Adrenal gland (tissue), 12 donors: ENCODE measurements around the gene IMPDH1. TPM values are rescaled to one million over a fixed set of nuclear protein-coding genes. Genes with fewer than 3 reads are reported as not detected.

Source experiments
- DNase-seq, 7 donors: peaks; one replicate each; pipeline ENCODE4 v3.0.0-alpha.2; 2019 to 2020
- H3K27ac ChIP-seq, 5 donors: fragments of 200-600 bp; sonication (generic) in 4 of 5; 1 replicate in 3 of 5; 2 replicates in 2 of 5; pipeline versions ENCODE4 v1.5.1 to v1.8.0; 2016 to 2020; ENCODE audit warnings: mild to moderate bottlenecking in 1 of 5
- H3K27me3 ChIP-seq: fragments of 200-600 bp; 2 replicates; pipeline ENCODE4 v1.8.0; 2021
- H3K36me3 ChIP-seq, 2 donors: fragments of 200-600 bp; replicated peaks in 1 of 2; 1 replicate in 1 of 2; 2 replicates in 1 of 2; pipeline versions ENCODE4 v1.5.1 to v1.8.0; 2018 to 2022
- H3K4me1 ChIP-seq, 2 donors: fragments of 200-600 bp; replicated peaks in 1 of 2; 1 replicate in 1 of 2; 2 replicates in 1 of 2; pipeline versions ENCODE4 v1.5.1 to v1.8.0; 2018 to 2021
- H3K4me3 ChIP-seq, 4 donors: fragments of 200-600 bp; sonication (generic) in 3 of 4; one replicate each; pipeline ENCODE4 v1.5.1; 2016 to 2018
- H3K9me3 ChIP-seq, 3 donors: fragments of 200-600 bp; sonication (generic) in 1 of 3; replicated peaks in 1 of 3; 1 replicate in 2 of 3; 2 replicates in 1 of 3; pipeline versions ENCODE4 v1.5.1 to v1.8.0; 2016 to 2021
- POLR2A ChIP-seq, 2 donors: fragments of 450-650 bp; IDR thresholded peaks; one replicate each; pipeline ENCODE4 v1.6.1; 2017; ENCODE audit warnings: antibody characterized with exemption in 2 of 2, mild to moderate bottlenecking in 2 of 2, moderate library complexity in 1 of 2
- WGBS, 4 donors: extraction: QIAGEN DNeasy Blood & Tissue Kit in 2 of 4; methylation state at CpG; one replicate each; pipeline versions ENCODE4 v1.1.5 to v1.1.7; 2013 to 2017; 5-methylcytosine and 5-hydroxymethylcytosine counted together
- intact Hi-C, 2 donors: fragments of 100-400 bp; cut with DNase I; formaldehyde crosslinking; loops; one replicate each; pipeline versions ENCODE4 v1.14.1 to v1.15.0; 2022 to 2023
- polyA plus RNA-seq, 3 donors: library from polyadenylated mRNA; stranded (reverse); fragments of 200-250 nt in 2 of 3; fragments of 350-450 nt in 1 of 3; fragmentation: Illumina TruSeq in 1 of 3; extraction: RNeasy Lipid Tissue Mini Kit (QIAGEN cat#74804) in 1 of 3; gene quantifications; one replicate each; pipeline ENCODE4 v1.2.3, GENCODE V29; 2013 to 2014
- total RNA-seq, 9 donors: library from RNA; depleted of rRNA in 4 of 9; stranded (reverse); fragments of >200 nt in 4 of 9; fragments of 120-200 nt in 1 of 9; fragmentation: NEBNext Ultra II Directional in 1 of 9; extraction: Animal tissue kit (Norgen Biotek cat#: 25700) in 1 of 9; gene quantifications; one replicate each; pipeline versions ENCODE4 v1.1.0 to v1.2.4, GENCODE V29; 2013 to 2023
- TF ChIP-seq, protein P1 (sequence below), 6 experiments: fragments of 450-650 bp in 4 of 6; fragments of 200-600 bp in 2 of 6; sonication (generic) in 1 of 6; IDR thresholded peaks; 1 replicate in 5 of 6; 2 replicates in 1 of 6; pipeline versions ENCODE4 v1.5.1 to v1.8.0; 2016 to 2021; ENCODE audit warnings: antibody characterized with exemption in 6 of 6, mild to moderate bottlenecking in 2 of 6, moderate library complexity in 1 of 6
- donor health status: healthy with polysubstance abuse.
- donor health status: Bipolar disorder and iron deficiency.
- donor health status: DM: yes; HTN: yes; CAD: no.
- donor health status: DM: no; HTN: no; CAD: no.
- donor health status: DM: no; HTN: no; CAD: no.
- donor health status: DM: yes; HTN: yes; CAD: no.

IMPDH1 gene
- total and polyA plus RNA-seq, 12 donors = 11.8 to 52.4 (median 32.4) TPM

DNA sequence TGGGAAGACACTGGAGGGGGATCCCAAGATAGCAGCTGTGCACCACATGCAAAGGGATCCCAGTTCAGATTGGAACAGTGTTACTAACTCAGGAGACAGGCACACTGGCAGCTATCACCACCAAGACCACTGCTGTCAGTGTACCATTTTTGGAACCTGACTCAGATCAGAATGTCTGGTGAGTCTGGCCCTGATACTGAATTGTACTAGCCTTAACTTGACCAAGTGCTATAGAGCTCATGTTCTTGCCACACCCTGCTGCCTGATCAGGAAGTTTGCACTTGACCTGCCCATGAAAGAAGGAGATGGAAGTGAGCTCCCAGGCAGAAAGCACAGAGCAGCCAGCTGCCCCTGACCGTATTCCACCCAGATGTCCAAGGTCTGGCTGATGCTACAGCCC, 43.5 kb downstream of the IMPDH1 start:
- TF ChIP-seq, protein P1, sequence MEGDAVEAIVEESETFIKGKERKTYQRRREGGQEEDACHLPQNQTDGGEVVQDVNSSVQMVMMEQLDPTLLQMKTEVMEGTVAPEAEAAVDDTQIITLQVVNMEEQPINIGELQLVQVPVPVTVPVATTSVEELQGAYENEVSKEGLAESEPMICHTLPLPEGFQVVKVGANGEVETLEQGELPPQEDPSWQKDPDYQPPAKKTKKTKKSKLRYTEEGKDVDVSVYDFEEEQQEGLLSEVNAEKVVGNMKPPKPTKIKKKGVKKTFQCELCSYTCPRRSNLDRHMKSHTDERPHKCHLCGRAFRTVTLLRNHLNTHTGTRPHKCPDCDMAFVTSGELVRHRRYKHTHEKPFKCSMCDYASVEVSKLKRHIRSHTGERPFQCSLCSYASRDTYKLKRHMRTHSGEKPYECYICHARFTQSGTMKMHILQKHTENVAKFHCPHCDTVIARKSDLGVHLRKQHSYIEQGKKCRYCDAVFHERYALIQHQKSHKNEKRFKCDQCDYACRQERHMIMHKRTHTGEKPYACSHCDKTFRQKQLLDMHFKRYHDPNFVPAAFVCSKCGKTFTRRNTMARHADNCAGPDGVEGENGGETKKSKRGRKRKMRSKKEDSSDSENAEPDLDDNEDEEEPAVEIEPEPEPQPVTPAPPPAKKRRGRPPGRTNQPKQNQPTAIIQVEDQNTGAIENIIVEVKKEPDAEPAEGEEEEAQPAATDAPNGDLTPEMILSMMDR (IDR thresholded peaks at IDR 0.05) = no peak
- no peak for TF ChIP-seq POLR2A (IDR thresholded peaks at IDR 0.05)
- intact Hi-C loops = no loop called here
- peaks cover under 1 to 4% of the 10 kb centered on the region in 2 donors for H3K4me1 ChIP-seq
- H3K9me3 ChIP-seq = no peaks in the 10 kb centered on the region
- H3K27me3 ChIP-seq = peaks cover 14% of the 10 kb centered on the region
- H3K27ac ChIP-seq = no peak overlapping the region
- WGBS, 4 donors = 25 to 55% (median 41%) methylated on average over 1 of the region's 1 CpG
- H3K4me3 ChIP-seq = no peak overlapping the region
- DNase-seq = no peak
- no peaks in the 10 kb centered on the region for H3K36me3 ChIP-seq

DNA sequence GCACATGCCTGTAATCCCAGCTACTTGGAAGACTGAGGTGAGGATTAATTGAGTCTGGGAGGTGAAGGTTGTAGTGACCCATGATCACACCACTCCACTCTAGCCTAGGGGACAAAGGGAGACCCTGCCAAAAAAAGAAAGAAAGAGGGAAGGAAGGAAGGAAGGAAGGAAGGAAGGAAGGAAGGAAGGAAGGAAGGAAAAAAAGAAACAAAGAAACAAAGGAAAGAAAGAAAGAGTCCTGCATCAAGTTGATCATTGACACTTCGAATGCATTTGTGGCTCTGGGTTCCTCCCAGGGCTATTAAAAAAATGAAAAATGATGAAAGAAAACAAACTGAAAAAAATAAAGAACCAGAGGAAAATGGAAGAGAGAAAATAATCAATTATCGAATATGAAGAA, 44.4 kb downstream of the IMPDH1 start:
- Histone ChIP-seq H3K4me1 (peaks cover 4 to 7% of the 10 kb centered on the region in 2 donors), H3K36me3 (no peaks in the 10 kb centered on the region), H3K4me3 (no peak overlapping the region), H3K27me3 (peaks cover 14% of the 10 kb centered on the region), H3K9me3 (no peaks in the 10 kb centered on the region), H3K27ac (no peak overlapping the region)
- no peak for TF ChIP-seq POLR2A (IDR thresholded peaks at IDR 0.05)
- TF ChIP-seq, protein P1 (IDR thresholded peaks at IDR 0.05) = no peak
- intact Hi-C loops = no loop called here
- DNase-seq = no peak
- 77 to 87% (median 84%) methylated on average over 2 of the region's 2 CpGs for WGBS, 4 donors

DNA sequence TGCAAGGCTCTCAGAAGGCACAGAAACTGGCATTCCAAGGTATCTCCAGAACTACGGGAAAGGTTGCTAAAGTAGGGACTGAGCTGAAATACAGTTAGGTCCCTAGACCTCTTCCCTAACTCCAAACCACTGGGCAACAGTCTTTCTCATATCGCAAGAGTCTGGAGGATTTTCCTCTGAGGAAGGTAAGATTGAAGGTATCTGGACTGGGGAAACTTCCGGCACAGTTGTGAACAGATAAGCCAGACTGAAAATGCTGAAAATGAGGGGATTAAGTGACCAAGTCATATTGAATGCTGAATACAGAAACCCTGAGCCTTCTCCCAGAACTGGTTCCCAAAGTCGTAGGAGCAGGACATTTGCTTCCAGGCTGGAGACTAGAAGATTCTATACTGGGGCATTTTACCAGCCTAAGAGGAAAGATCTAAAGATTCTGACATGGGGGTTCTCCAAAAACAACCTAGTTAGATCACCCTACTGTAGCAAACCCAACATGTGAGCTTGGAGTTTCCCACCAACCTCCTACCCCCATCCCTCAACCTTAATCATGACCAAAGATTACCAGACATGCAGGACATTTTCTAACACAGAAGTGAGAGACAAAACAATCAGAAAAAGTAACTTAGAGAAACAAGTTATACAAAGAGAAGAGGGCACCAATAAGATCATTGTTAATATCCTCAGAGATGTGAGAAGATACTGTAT, 45.5 kb downstream of the IMPDH1 start:
- H3K27me3 ChIP-seq = peaks cover 14% of the 10 kb centered on the region
- WGBS, 4 donors = 70 to 94% (median 80%) methylated on average over 4 of the region's 4 CpGs
- intact Hi-C loops = no loop called here
- no peak overlapping the region for H3K27ac ChIP-seq
- no peak overlapping the region for H3K4me3 ChIP-seq
- H3K9me3 ChIP-seq = no peaks in the 10 kb centered on the region
- no peak for TF ChIP-seq POLR2A (IDR thresholded peaks at IDR 0.05)
- TF ChIP-seq, protein P1 (IDR thresholded peaks at IDR 0.05) = no peak
- H3K4me1 ChIP-seq = peaks cover 4 to 7% of the 10 kb centered on the region in 2 donors
- no peaks in the 10 kb centered on the region for H3K36me3 ChIP-seq
- DNase-seq = no peak

DNA sequence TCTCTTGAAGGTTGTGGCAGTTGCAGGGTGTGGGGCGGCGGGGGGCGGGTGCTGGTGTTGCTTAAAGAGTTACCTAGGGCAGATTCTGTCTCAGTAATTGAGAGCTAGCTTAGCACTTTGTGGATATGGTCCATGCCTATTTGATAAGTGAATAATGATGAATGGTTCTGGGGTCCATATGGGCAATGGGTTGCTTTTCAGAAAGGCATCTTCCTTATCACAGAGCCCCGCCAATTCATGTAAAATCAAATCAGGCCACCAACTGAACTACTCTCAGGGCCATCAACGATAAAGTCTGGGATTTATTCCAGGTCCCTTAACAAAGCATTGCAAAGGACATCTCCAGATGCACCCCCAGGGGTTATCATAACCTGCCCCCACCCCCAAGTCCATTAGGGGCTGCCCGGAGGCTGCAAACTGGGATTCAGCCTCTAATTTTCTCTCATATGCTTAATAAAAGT, 46.5 kb downstream of the IMPDH1 start:
- Histone ChIP-seq H3K4me1 (peaks cover 4 to 7% of the 10 kb centered on the region in 2 donors), H3K9me3 (no peaks in the 10 kb centered on the region), H3K36me3 (no peaks in the 10 kb centered on the region), H3K27ac (no peak overlapping the region), H3K4me3 (no peak overlapping the region), H3K27me3 (peaks cover 14% of the 10 kb centered on the region)
- no peak for DNase-seq
- no peak for TF ChIP-seq POLR2A (IDR thresholded peaks at IDR 0.05)
- TF ChIP-seq, protein P1 (IDR thresholded peaks at IDR 0.05) = no peak
- intact Hi-C loops = no loop called here
- WGBS, 4 donors = 73 to 86% (median 77%) methylated on average over 5 to 6 of the region's 6 CpGs
